GM18520 (cell line): ENCODE data around the gene GADD45A.
"Not testable (repeated sequence)": the region's sequence is repeated elsewhere in the genome, so short reads cannot be mapped to it uniquely, and the experiment has no call there.

Source experiments
- ATAC-seq: cut with Tn5 transposase; IDR thresholded peaks from one replicate; pipeline ENCODE4 v1.9.1; 2021; ENCODE audit not compliant: unreplicated experiment

The GADD45A gene

DNA sequence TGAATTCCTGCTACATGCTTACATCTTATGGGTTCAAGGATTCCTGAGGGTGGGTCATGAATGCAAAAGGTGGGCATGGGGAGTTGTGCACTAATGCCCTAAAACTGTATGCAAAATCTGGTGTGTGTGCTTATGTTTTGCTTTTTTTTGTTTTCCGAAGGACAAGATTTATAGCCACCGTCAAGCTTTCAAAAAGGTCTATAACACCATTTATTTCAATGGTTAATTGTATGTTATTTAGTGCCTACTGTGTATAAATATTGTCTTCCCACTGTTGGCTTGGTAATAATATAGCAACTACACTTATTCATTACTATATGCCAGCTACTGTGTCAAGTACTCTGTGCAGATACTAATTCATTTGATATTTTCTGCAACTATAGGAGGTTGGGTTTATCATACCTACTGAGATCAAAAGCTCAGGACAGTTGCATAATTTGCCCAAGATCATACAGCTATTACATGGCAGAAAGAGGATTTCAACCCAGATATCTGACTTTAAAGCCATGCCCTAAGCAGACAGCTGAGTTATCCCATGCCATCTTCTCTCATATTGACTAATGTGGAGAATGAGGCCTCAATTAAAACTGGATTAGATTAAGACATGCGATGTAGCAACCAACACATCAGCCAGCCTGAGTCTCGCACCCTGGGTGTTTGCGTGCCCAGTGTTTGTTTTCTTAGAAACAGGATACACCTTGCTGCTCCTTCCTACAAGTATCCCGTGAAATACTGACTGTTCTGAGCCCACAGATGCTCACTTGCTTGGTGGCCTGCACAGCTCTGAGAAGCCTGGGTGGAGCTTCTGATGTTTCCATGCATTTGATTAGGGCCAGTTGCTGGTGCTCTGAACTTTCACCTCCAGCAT, 34.6 kb downstream of the GADD45A start:
- no peak for ATAC-seq

DNA sequence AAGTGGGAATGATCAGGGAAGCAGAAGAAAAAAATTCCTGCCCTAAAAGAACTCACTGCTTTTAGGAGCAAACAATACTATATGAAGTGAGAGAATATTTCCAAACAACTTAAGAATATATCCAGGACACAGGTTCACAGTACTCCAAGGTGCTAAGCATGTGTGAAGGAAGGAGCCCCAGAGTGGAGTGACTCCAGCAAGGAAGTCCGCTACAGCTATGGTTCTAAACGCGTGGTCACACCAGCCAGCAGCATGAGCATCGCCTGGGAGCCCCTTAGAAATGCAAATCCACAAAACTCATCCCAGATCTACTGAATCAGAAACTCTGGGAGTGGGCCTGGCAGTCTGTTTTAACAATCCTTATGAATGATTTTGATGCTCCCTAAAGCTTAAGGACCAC, 36.1 kb downstream of the GADD45A start:
- ATAC-seq: no peak

DNA sequence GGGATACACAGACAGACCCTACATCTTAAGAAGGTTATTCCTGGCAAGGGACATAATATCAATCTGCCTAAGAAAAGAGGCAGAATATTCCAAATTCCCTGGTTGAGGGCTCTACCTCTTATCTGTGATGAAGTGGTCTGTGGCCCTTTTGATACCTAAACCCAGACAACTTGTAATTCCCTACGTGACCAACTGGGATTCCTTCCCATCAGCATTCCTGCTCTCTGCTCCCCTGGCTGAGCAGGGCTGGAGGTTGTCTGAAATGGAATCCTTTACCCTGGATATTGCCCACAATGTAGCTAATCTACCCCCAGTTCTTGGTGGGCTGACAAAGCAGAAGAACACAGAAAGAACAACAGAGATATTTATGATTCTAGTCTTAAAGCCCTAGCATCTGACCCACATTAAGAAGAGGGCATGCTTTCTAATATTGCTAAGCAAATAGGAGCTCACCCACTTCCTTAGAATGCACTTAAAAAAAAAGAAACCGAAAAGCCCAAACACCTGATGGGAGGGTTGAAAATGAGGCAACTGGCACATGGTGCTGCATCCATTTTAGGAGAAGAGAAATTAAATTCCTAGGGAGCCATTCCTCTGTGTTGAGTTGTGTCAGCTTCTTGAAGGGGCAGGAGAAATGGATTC, 36.8 kb downstream of the GADD45A start:
- no peak for ATAC-seq

DNA sequence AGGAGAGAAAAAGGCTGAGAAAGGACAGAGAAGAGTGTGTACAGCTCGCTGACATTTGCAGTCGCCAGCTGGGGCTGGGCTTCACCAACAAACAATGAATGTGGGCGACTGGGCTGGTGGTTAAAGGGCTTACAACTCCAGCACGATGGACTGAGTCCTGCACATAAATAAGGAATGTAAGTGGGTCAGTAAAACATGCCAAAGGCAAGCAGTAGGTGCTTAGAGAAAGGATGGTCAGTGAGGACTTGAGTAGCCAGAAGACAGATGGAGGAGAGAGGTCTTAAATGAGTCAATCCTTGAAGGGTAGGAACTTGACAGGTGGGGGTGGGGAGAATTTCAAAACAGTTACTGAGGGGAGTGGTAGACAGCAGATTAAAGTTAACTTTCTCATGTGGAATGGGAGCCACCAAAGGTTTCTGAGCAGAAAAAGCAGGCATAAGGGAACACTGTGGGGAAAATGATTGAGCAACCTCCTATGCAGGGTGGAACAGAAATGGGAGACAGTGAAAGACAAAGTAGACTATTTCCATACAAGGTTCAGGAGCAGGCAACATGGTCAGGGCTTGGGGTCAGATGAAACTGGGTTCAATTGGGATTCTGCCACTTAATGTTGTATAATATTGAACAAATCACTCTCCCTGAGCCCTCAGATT, 37.4 kb downstream of the GADD45A start:
- no peak for ATAC-seq

DNA sequence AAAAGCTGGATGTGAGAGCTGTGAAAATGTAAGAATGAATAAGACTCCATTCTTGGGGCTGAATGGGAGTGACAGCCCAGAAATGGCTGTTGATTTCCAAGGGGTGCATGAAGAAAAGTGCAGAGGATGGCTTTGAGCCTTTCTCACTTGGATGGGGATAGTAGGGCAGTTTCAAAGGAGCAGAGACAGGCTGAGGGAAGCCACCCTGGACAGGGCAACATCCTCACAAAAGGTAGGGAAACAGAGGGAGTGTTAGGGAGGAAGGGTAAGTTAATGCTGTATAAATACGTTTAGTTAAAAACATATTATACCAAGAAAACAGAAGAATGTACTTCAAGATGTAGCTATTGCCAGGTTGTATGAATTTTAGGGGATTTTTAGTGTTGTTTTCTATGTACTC, 38.1 kb downstream of the GADD45A start:
- no peak for ATAC-seq

DNA sequence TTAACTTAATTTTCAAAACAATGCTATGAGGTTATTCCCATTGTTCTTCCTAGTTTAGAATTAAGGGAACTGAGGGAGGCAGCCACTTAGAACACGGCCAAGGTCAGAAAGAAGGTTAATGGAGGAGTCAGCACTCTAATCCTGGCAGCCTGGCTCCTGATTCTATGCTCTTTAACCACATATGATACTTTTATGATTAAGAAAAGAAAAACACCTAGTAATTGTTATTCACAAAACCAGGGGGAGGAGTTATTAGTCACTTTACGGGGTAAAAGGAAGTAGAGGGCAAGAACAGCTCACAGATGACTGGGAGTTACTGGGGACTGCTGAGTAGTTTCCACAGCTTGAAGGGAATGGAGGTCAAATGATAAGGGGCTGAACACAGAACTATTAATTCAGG, 38.6 kb downstream of the GADD45A start:
- ATAC-seq: peak; percentile 87

DNA sequence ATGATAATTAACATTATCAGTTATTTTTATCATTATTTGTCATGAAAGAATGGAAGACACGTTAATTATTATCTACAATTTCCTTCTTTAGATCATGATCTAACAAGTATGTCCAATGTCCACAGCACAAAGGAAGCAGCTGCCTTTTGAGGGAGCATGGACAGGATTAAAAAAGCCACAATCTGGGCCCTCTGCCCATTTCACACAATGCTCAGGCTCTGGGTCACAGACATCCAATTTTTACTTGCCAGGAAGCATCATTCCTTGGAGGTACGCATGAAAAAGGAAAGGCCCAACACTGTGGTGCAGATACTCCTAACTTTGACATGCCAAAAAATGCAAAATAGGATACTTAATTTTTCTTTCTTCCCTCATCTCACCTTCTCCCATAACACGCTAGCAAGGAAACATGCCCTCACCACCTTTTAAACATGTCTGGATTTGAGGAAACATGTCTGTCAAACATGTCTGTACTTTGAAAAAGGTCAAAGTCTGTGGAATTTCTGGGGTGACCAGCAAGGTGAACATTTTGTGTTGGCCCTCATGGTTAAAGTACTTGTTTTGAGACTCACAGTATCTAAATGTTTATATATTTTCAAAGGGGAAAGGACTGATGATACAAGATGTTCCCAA, 40.0 kb downstream of the GADD45A start:
- no peak for ATAC-seq

DNA sequence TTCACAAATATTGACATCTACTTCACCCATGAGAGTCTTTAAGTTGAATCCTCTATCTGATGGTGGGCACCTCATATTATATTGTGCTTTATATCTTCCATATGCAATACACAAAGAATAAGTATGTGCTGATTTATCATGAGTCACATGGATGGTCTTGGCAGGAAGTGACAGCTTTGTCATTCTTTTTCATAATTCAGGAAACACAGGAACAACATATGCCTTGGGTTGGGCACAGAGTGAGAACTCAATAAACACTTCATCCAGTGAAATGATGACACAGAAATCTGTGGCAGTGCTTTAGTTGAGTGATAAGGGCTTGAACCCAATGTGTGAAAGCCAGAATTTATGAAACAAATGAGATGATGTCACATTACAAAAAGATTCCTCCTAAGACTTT, 41.2 kb downstream of the GADD45A start:
- no peak for ATAC-seq

DNA sequence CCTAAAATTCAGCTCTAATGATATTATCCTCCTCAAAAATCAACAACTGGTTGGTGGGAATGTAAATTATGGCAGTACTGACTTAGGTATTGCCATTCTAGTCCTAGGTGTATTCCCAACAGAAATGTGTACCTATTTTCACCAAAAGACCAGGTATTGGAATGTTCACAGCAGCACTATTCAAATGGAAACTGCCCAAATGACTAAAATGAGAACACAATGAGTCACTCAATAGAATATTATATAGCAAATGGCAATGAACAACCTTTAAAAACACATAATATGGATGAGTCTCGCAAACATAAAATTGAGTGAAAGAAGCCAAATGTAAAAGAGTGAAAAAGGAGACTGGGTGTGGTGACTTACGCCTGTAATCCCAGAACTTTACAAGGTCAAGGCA, 44.9 kb downstream of the GADD45A start:
- no peak for ATAC-seq

DNA sequence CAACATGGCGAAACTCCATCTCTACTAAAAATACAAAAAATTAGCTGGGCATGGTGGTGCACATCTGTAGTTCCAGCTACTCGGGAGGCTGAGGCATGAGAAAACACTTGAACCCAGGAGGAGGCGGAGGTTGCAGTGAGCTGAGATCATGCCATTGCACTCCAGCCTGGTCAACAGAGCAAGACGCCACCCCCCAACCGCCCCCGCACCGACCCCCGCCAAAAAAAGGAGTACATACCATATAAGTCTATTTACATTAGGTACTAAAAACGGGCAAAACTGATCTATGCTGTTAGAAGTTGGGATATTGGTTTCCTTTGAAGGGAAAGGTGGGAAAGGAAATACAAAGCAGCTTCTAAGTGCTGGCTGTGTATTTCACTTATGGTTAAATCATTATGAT, 45.3 kb downstream of the GADD45A start:
- not testable (repeated sequence) for ATAC-seq

DNA sequence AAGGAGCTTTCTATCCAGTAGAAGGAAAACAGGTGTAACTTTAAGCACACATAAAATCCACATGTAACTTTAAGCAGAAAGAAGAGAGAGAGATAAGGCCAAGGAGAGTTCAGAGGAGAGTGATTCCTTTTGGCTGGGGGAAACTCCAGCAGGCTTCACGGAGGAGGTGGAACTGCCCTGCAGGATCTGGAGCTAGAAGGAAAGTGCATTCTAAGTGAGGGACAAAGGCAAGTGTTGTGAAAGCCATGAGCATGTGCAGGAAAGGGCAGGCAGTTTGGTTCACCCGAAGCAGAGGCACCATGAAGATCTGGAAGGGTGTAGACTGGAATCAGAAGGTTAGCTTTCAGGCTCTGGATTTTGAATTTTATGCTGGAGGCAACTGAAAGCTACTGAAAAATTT, 46.3 kb downstream of the GADD45A start:
- no peak for ATAC-seq

DNA sequence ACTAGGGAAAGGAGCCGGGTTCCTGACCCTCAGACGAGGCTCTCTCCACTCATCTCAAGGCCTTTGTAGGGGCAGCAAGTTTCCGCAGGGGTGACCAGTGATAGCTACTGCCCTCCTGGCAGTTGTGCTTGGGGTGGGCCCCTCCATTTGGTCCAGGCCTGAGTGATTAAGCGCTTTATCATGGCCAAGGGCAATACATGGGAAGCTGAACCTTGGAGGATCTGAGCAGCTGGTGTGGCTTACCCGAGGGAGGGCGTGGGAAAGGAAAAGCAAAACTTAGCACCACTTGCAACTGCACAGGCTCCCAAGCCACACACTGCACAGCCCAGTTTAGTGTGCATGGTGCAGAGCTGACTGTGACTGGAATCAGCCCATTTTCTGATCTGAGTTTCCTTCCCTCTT, 47.8 kb downstream of the GADD45A start:
- no peak for ATAC-seq

DNA sequence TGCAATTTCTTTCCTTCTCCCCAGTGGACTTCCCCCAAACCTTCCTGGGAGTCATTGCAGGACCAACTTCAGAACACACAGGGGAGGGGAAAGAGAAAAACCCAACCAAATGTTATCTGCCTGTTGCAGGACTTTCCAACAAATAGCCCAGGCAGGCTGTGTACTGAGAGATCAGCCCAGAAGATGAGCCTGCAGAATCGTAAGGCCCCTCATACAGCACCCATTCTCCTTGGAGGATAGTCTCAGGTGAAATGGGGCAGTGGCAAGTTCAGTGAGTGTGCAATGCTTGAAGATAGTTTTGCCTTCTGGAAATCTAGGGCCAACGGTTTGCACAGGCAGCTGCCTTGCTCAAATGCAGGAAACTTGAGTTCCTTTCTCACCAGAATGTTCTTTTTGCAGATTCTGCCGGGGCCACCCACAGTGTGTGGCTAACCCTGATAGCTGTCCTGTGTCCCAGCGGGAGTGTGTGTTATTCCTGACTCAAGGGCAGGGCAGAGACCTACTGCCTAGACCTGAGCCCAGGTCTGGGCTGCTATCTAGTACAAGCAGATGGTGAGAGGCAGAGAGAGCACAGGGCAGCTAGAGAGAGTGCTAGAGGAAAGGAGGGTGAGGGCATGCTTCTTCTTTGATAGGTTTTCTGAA, 48.8 kb downstream of the GADD45A start:
- ATAC-seq: no peak

DNA sequence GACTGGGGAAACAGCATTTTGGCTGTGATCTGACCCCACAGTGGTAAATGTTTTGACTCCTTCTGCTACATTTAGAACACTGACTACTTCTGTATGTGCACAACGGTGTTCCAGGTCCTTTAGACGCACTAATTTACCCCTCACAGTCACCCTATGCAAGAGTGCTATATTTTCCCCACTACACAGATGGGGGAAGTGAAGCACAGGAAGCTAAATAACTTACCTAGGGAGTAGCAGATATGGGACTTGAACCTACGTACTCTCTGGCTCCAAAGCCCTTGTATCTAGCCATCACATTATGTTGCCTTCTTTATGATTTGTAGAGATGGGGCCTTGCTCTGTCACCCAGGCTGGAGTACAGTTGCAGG, 49.3 kb downstream of the GADD45A start:
- ATAC-seq: no peak

DNA sequence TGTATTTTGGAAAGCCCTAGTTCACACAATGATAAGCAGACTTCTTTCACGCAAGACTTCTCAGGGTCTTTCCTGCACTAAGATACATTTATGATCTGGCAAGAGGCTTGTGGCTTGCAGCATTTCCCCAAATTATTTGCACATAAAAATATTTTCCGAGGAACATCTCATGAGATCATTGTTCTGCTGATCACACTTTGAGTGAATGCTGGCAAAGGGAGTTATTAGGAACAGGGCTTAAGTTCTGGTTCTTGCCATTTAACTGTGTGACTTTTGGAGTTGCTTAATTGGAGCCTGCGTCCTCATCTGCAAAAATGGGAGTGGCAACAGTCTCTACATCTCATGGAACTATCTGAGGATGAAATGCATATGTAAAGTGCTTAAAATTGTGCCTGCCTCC, 50.2 kb downstream of the GADD45A start:
- no peak for ATAC-seq

DNA sequence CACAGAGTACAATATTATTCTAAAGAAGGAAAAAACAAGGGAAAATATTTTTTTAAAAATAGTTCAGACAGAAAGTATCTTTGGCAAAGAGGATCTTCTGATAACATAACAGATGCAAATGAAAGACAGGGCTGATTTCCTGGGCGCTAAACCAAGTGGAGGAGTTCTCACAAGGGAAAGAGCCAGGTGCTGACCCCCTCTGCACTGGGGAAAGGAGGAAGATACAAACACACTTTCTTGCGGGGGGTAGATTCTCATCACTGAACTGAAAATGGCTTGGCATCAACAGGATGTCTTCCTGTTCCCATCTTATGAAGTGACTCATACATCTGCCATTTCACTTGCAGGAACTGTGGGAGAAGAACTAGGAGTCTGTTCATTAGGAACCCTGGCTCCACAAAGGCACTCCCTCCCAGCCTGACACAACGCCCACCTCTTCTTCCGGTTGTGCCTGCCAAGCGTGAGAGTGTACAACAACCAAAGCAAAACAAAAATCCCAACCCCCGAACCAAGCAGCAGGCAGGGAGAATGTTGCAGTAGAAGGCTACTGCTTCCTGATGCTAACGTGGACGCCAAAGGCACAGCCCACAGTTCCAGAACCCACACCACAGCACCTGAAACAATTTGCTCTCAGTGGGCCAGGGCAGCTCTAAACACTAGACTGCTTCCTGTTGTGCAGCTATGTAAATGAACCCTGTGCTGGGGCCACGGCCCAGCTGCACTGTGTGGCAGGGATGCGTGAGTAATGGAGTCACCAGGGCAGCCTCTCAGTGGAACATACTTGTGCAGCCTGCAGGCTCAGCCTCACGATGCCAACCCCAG, 51.0 kb downstream of the GADD45A start:
- peak; percentile 92 for ATAC-seq

DNA sequence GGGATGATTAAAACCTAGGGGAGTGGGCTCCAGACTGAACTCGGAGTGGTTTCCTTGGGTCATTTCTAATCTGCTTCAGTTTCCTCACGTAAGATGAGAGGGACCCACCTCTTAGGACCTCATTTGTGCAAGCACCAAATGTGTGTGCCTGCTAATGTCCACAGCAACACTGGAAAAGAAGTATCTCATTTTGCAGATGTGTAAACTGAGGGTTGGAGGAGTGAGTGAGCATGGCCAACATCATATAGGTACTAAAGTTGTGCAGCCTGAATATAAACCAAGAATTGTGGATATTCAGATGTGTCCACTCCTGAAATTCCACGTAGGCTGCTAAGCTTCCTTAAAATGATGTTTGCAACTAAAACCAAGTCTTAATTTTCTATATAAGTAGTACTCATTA, 51.7 kb downstream of the GADD45A start:
- ATAC-seq: no peak

DNA sequence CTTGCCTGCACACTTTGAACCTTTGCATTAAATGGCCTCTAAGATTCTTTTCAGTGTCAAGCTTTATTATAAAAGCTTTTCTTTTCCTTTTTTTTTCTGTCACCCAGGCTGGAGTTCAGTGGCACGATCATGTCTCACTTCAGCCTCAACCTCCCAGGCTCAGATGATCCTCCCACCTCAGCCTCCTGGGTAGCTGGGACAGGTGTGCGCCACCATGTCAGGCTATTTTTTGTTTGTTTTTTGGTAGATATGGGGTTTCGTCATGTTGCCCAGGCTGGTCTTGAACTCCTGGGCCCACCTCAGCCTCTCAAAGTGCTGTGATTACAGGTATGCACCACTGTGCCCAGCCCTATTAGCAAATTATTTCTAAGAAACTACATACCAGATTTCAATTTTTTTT, 52.9 kb downstream of the GADD45A start:
- no peak for ATAC-seq
